Testis (tissue), 3 donors: ENCODE results near the gene NEK11. TPM values are rescaled to one million over a fixed set of nuclear protein-coding genes. Genes with fewer than 3 reads are reported as not detected.

Experiments
- DNase-seq: peaks from one replicate; pipeline ENCODE4 v3.0.0-alpha.2; 2019
- H3K27ac ChIP-seq, 2 donors: fragments of 200-600 bp; sonication (generic); one replicate each; pipeline ENCODE4 v1.5.1; 2019
- H3K27me3 ChIP-seq: fragments of 200-600 bp; sonication (generic); one replicate; pipeline ENCODE4 v1.5.1; 2019
- H3K36me3 ChIP-seq: fragments of 200-600 bp; sonication (generic); one replicate; pipeline ENCODE4 v1.5.1; 2017; ENCODE audit warnings: low read depth; ENCODE audit errors: missing control alignments
- H3K4me1 ChIP-seq: fragments of 200-600 bp; sonication (generic); one replicate; pipeline ENCODE4 v1.5.1; 2019
- H3K4me3 ChIP-seq, 2 donors: fragments of 200-600 bp; sonication (generic); one replicate each; pipeline ENCODE4 v1.5.1; 2017 to 2019
- H3K9me3 ChIP-seq: fragments of 200-600 bp; sonication (generic); one replicate; pipeline ENCODE4 v1.5.1; 2017
- CTCF ChIP-seq, 3 experiments: fragments of 450-650 bp in 2 of 3; fragments of 200-600 bp in 1 of 3; sonication (generic) in 1 of 3; IDR thresholded peaks; one replicate each; pipeline ENCODE4 v1.5.1; 2016 to 2019; ENCODE audit warnings: antibody characterized with exemption in 3 of 3, mild to moderate bottlenecking in 2 of 3, moderate library complexity in 1 of 3
- POLR2A ChIP-seq: fragments of 450-650 bp; IDR thresholded peaks from one replicate; pipeline ENCODE4 v1.6.1; 2017; ENCODE audit warnings: antibody characterized with exemption, mild to moderate bottlenecking, moderate library complexity
- WGBS, 2 donors: methylation state at CpG; one replicate each; pipeline ENCODE4 v1.1.5; 2018; 5-methylcytosine and 5-hydroxymethylcytosine counted together
- intact Hi-C: fragments of 100-400 bp; cut with DNase I; formaldehyde crosslinking; loops from one replicate; pipeline ENCODE4 v1.15.1; 2023; ENCODE audit warnings: low total_unique reads
- polyA plus RNA-seq: library from polyadenylated mRNA; stranded (reverse); fragments of 350-450 nt; fragmentation: Illumina TruSeq; extraction: RNeasy Lipid Tissue Mini Kit (QIAGEN cat#74804); gene quantifications from one replicate; pipeline ENCODE4 v1.2.3, GENCODE V29; 2014; ENCODE audit warnings: low read depth, low replicate concordance; ENCODE audit not compliant: insufficient read depth
- total RNA-seq, 2 donors: library from RNA; depleted of rRNA; stranded (reverse); fragments of >200 nt; gene quantifications; one replicate each; pipeline ENCODE4 v1.2.3, GENCODE V29; 2016

NEK11 gene
- total and polyA plus RNA-seq, 3 donors from 2014 or later = 22.4 to 40.9 (median 35.9) TPM

GRCh38 chr3:131142580-131142979, 115.9 kb downstream of the NEK11 start:
- Histone ChIP-seq H3K9me3 (no peaks in the 10 kb centered on the region), H3K4me3 (no peak overlapping the region), H3K27ac (no peak overlapping the region), H3K27me3 (no peaks in the 10 kb centered on the region), H3K36me3 (no peaks in the 10 kb centered on the region), H3K4me1 (no peaks in the 10 kb centered on the region)
- WGBS, 2 donors = 94% methylated on average over 1 of the region's 1 CpG
- intact Hi-C loops = no loop called here
- no peak for TF ChIP-seq CTCF (IDR thresholded peaks at IDR 0.05)
- TF ChIP-seq POLR2A = no peak
- DNase-seq = no peak

DNA sequence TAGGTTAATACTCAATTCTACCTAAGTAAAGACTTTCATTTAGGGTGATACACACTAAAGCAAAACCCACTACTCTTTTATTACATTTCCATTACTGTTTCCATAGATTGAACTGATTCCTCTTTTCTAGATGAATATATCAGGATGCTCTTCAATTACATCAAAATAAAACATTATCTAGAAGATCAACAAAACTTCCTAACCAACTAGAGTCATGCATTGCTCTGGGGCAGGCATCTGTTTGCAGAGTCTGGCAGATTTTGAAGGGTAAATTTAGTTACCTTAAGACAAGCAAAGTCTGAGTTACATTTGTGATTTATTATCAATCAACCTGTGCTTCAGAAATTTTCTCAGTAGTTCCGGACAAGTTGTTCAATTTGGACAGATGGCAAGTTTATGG, 117.1 kb downstream of the NEK11 start:
- WGBS, 2 donors = 88 to 95% methylated on average over 1 of the region's 1 CpG
- no peak for DNase-seq
- H3K27ac ChIP-seq = no peak overlapping the region
- TF ChIP-seq POLR2A (no peak), CTCF (IDR thresholded peaks at IDR 0.05) (no peak)
- no peaks in the 10 kb centered on the region for H3K9me3 ChIP-seq
- H3K4me1 ChIP-seq = no peaks in the 10 kb centered on the region
- H3K4me3 ChIP-seq = no peak overlapping the region
- intact Hi-C loops = no loop called here
- no peaks in the 10 kb centered on the region for H3K36me3 ChIP-seq
- H3K27me3 ChIP-seq = no peaks in the 10 kb centered on the region

- Histone ChIP-seq H3K27ac (no peak overlapping the region), H3K4me1 (no peaks in the 10 kb centered on the region), H3K27me3 (no peaks in the 10 kb centered on the region), H3K4me3 (no peak overlapping the region), H3K9me3 (no peaks in the 10 kb centered on the region), H3K36me3 (no peaks in the 10 kb centered on the region)
- TF ChIP-seq CTCF (IDR thresholded peaks at IDR 0.05) (no peak), POLR2A (no peak)
- WGBS, 2 donors = 84 to 89% methylated on average over 3 of the region's 3 CpGs
- no peak for DNase-seq
- intact Hi-C loops = no loop called here
Measured at GRCh38 chr3:131147534-131147933, 120.9 kb downstream of the NEK11 start.

DNA sequence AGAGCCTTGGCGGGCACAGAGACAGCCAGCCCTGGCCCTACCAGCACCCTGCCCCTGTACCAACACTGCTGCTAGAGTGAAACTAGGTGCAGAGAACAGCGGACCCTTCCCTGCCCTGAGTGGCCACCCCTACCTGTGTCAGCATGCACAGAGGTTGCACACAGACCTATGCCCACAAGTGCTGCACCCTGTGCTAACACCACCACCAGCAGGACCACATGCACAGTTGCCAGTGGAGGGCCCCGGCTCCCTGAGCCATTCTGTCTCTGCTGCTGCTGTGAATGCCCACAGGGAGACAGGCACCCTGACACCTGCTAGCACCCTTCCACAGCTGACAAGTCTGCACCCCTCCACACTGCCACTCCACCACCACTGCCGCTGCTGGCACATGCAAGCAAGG, 131.8 kb downstream of the NEK11 start:
- TF ChIP-seq POLR2A (no peak), CTCF (IDR thresholded peaks at IDR 0.05) (no peak)
- H3K4me1 ChIP-seq = no peaks in the 10 kb centered on the region
- H3K36me3 ChIP-seq = no peaks in the 10 kb centered on the region
- DNase-seq = no peak
- no peak overlapping the region for H3K4me3 ChIP-seq
- intact Hi-C loops = no loop called here
- WGBS, 2 donors = 92 to 98% methylated on average over 2 to 3 of the region's 4 CpGs
- no peaks in the 10 kb centered on the region for H3K9me3 ChIP-seq
- H3K27ac ChIP-seq = no peak overlapping the region
- no peaks in the 10 kb centered on the region for H3K27me3 ChIP-seq

GRCh38 chr3:131162516-131162915, 135.8 kb downstream of the NEK11 start:
- Histone ChIP-seq H3K4me1 (no peaks in the 10 kb centered on the region), H3K27ac (no peak overlapping the region), H3K36me3 (no peaks in the 10 kb centered on the region), H3K27me3 (no peaks in the 10 kb centered on the region), H3K9me3 (no peaks in the 10 kb centered on the region), H3K4me3 (no peak overlapping the region)
- no peak for TF ChIP-seq CTCF (IDR thresholded peaks at IDR 0.05)
- TF ChIP-seq POLR2A = no peak
- no peak for DNase-seq
- WGBS, 2 donors = 77 to 89% methylated on average over 5 of the region's 5 CpGs
- intact Hi-C loops = no loop called here
